ENCODE measurements around the gene ZNF638.

DNA sequence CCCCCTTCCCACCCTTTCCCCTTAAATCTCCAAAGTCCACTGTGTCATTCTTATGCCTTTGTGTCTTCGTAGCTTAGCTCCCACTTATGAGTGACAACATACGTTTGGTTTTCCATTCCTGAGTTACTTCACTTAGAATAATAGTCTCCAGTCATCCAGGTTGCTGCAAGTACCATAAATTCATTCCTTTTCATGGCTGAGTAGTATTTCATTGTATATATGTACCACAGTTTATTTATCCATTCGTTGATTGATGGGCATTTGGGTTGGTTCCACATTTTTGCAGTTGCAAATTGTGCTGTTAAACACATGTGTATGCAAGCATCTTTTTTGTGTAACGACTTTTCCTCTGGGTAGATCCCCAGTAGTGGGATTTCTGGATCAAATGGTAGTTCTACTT lies 14.5 kb upstream of the ZNF638 start:
- no peak for TF ChIP-seq CTCF (IDR thresholded peaks at IDR 0.05)
- no peak for TF ChIP-seq POLR2A (IDR thresholded peaks at IDR 0.05)

All from right lobe of liver (tissue), 4 donors.